ENCODE measurements around the gene RIPPLY3.
"Not testable (repeated sequence)": the region's sequence is repeated elsewhere in the genome, so short reads cannot be mapped to it uniquely, and the experiment has no call there.

Gene RIPPLY3

DNA sequence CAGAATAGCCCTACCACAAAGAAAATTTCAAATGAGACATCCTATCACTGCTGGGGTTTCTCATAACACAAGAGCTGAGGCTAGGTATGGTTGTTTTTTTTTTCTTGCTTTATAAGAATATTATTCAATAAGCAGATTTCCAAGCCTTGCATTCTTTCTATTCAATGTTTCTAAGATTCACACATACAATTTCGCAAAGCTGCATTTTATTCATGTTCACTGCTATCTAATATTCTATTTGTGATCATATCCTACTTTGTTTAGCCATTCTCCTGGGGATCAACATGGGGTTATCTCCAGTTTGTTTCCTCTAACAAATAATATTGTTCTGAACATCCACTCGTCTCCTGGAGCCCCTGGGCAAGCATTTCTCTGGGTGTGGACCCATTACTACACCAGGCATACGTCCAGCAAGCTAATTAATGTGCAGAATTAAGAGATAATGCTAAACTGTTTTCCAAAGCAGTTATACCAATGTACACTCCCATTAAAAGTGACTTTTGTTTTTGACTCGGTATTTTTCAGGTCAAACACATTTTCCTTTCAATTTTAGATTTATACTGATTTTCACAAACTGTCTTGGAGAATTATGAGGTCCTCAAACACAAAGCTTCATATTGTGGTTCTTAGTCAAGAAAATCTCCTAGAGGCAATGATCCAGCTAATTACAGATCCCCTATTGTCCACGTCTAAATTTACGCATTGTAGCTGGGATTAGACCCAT, 24.4 kb upstream of the RIPPLY3 start:
- Histone ChIP-seq H3K4me1 (ENCODE audit: control insufficient read depth, insufficient read depth, low read length, poor library complexity, severe bottlenecking) (peaks cover 4% of the 10 kb centered on the region), H3K36me3 (ENCODE audit: control insufficient read depth, insufficient read depth, low read length) (no peaks in the 10 kb centered on the region), H3K27me3 (replicated peaks; ENCODE audit: control insufficient read depth, insufficient read depth, low read length, poor library complexity, severe bottlenecking) (no peaks in the 10 kb centered on the region), H3K4me3 (ENCODE audit: insufficient read depth, low read depth, low read length, poor library complexity, severe bottlenecking) (no peak overlapping the region), H3K27ac (ENCODE audit: insufficient read depth, low read length, poor library complexity, severe bottlenecking) (no peak overlapping the region), H3K9me3 (ENCODE audit: control insufficient read depth, low read length) (no peaks in the 10 kb centered on the region)
- no peak for DNase-seq

DNA sequence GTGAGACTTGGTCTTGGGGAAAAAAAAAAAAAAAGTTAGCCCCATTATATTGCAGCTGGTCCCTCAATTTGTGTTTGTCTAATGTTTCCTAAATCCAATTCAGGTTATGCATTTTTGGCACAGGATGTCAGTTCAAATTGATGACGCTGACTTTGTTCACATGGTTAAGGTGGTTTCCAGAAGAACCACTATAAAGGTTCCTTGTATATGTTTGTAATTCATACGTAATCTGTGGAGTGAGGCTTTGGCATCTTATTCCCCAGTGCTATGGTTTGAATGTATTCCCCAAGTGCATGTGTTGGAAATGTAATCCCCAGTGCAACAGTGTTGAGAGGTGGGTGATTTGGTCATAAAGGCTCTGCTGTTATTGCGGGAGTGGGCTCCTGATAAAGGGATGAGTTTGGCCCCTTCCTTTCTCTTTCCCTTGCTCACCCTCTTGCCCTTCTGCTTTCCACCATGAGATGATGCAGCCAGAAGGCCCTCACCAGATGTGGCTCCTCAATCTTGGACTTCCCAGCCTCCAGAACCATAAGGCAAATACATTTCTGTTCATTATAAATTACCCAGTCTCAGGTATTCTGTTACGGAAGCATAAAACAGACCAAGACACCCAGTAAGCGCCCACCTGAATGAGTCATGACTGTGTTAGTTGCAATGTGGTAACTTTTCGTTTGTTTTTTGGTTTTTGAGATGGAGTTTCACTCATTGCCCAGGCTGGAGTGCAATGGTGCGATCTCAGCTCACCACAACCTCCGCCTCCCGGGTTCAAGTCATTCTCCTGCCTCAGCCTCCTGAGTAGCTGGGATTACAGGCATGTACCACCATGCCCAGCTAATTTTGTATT, 20.5 kb upstream of the RIPPLY3 start:
- no peak for DNase-seq
- H3K27ac ChIP-seq (ENCODE audit: insufficient read depth, low read length, poor library complexity, severe bottlenecking), result no peak overlapping the region
- H3K9me3 ChIP-seq (ENCODE audit: control insufficient read depth, low read length), result no peaks in the 10 kb centered on the region
- H3K4me3 ChIP-seq (ENCODE audit: insufficient read depth, low read depth, low read length, poor library complexity, severe bottlenecking), result no peak overlapping the region
- H3K36me3 ChIP-seq (ENCODE audit: control insufficient read depth, insufficient read depth, low read length), result no peaks in the 10 kb centered on the region
- H3K27me3 ChIP-seq (replicated peaks; ENCODE audit: control insufficient read depth, insufficient read depth, low read length, poor library complexity, severe bottlenecking), result no peaks in the 10 kb centered on the region
- peaks cover 3% of the 10 kb centered on the region for H3K4me1 ChIP-seq (ENCODE audit: control insufficient read depth, insufficient read depth, low read length, poor library complexity, severe bottlenecking)

DNA sequence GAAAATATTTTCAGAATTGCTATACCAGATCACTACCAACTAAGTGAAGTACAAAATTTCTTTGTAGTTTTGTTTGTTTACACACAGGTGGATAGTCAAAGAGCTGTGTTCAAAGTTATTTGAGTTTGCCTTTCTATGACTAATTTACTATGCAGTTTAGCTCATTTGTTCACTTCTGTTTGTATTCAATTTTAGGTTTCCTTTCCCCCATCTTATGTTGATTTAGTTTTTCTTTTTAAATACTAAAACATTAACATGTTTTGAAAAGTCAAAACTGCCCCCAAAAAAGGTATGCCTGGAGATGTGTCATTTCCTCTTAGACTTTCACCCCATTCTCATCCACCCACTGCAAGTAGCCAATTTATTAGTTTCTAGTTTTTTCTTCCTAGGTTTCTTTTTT, 18.7 kb upstream of the RIPPLY3 start:
- no peaks in the 10 kb centered on the region for H3K36me3 ChIP-seq (ENCODE audit: control insufficient read depth, insufficient read depth, low read length)
- no peak for DNase-seq

DNA sequence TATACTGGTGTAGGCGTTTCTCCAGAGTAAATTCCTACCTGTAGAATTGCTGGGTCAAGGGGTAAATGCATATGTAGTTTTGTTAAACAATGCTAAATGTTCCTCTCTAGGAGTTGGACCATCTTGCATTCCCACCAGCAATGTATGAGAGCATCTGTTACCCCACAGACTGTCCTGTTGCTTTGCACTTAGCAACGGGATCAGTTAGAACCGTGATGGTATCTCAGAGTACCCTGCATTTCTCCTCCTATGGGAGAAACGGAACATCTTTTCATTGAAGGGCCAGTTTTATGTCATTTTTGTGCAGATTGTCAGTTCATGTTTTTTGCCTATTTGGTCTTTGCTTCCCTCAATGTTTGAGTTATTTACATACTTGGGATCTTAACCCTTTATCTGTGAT, 18.0 kb upstream of the RIPPLY3 start:
- Histone ChIP-seq H3K36me3 (ENCODE audit: control insufficient read depth, insufficient read depth, low read length) (no peaks in the 10 kb centered on the region), H3K9me3 (ENCODE audit: control insufficient read depth, low read length) (no peaks in the 10 kb centered on the region)
- DNase-seq, result no peak

More for the DNA sequence above, 18.7 kb upstream of the RIPPLY3 start:
- no peaks in the 10 kb centered on the region for H3K9me3 ChIP-seq (ENCODE audit: control insufficient read depth, low read length)
- H3K4me3 ChIP-seq (ENCODE audit: insufficient read depth, low read depth, low read length, poor library complexity, severe bottlenecking), result no peak overlapping the region
- no peak overlapping the region for H3K27ac ChIP-seq (ENCODE audit: insufficient read depth, low read length, poor library complexity, severe bottlenecking)
- no peaks in the 10 kb centered on the region for H3K27me3 ChIP-seq (replicated peaks; ENCODE audit: control insufficient read depth, insufficient read depth, low read length, poor library complexity, severe bottlenecking)
- H3K4me1 ChIP-seq (ENCODE audit: control insufficient read depth, insufficient read depth, low read length, poor library complexity, severe bottlenecking), result peaks cover 3% of the 10 kb centered on the region

DNA sequence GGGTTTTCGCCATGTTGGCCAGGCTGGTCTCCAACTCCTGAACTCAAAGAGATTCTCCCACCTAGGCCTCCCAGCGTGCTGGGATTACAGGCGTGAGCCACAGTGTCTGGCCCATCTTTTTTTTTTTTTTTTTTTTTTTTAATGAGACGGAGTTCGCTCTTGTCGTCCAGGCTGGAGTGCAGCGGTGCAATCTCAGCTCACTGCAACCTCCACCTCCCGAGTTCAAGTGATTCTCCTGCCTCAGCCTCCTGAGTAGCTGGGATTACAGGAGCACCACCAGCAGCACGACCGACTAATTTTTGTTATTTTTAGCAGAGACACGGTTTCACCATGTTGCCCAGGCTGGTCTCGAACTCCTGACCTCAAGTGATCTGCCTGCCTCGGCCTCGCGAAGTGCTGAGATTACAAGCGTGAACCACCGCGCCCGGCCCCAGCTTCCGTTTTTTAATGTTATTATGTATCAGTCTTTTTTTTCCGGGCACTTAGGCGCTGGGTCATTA, 17.3 kb upstream of the RIPPLY3 start:
- not testable (repeated sequence) for H3K27me3 ChIP-seq (replicated peaks; ENCODE audit: control insufficient read depth, insufficient read depth, low read length, poor library complexity, severe bottlenecking); H3K36me3 ChIP-seq (ENCODE audit: control insufficient read depth, insufficient read depth, low read length); H3K9me3 ChIP-seq (ENCODE audit: control insufficient read depth, low read length); DNase-seq; H3K4me1 ChIP-seq (ENCODE audit: control insufficient read depth, insufficient read depth, low read length, poor library complexity, severe bottlenecking)
- Histone ChIP-seq H3K27ac (ENCODE audit: insufficient read depth, low read length, poor library complexity, severe bottlenecking) (peak overlapping the region; percentile 68), H3K4me3 (ENCODE audit: insufficient read depth, low read depth, low read length, poor library complexity, severe bottlenecking) (peak overlapping the region; percentile 67)

More for the DNA sequence above, 18.0 kb upstream of the RIPPLY3 start:
- Histone ChIP-seq H3K27me3 (replicated peaks; ENCODE audit: control insufficient read depth, insufficient read depth, low read length, poor library complexity, severe bottlenecking) (no peaks in the 10 kb centered on the region), H3K4me1 (ENCODE audit: control insufficient read depth, insufficient read depth, low read length, poor library complexity, severe bottlenecking) (peaks cover 3% of the 10 kb centered on the region), H3K27ac (ENCODE audit: insufficient read depth, low read length, poor library complexity, severe bottlenecking) (no peak overlapping the region), H3K4me3 (ENCODE audit: insufficient read depth, low read depth, low read length, poor library complexity, severe bottlenecking) (no peak overlapping the region)

DNA sequence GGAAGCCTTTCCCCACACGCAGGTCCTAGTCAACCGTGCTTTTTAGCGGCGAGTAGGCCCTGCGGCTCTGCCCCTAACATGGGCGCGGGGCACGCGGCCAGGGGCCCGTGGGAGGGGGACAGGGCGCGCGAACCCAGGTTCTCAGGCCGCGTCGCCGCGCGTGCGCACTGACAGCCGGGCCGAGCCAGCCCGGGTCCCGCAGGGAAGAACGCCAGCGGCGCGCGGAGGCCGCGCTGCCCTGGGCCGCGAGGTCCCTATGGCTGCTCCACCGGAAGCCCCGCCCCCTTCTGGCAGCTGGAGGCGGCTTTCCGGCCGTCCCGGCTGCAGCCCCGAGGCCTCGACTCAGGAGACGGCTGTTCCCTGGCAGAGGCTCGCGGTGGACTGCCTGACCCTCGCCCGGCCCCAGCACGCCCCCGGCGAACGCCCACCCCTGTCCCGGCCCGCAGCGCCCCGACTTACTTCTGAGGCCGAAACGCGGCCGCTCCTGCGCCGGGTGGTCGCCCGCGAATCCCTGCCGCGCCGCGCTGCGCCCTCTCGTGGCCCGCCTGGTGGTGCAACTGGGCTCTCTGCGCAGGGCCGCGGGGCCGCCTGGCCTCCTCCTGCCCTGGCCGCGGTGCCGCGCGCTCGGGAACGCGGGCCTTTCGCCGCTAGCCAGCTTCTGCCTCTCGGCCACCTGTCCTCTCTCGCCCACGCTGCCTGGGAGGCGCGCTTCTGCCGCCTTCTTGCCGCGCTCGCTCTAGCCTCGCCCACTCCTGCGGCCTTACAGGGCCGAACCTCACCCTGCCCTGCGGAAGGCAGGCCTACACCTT, 16.6 kb upstream of the RIPPLY3 start:
- Histone ChIP-seq H3K27ac (ENCODE audit: insufficient read depth, low read length, poor library complexity, severe bottlenecking) (peak overlapping the region; percentile 68), H3K27me3 (replicated peaks; ENCODE audit: control insufficient read depth, insufficient read depth, low read length, poor library complexity, severe bottlenecking) (no peaks in the 10 kb centered on the region), H3K4me3 (ENCODE audit: insufficient read depth, low read depth, low read length, poor library complexity, severe bottlenecking) (peak overlapping the region; percentile 67), H3K4me1 (ENCODE audit: control insufficient read depth, insufficient read depth, low read length, poor library complexity, severe bottlenecking) (peaks cover 3% of the 10 kb centered on the region), H3K9me3 (ENCODE audit: control insufficient read depth, low read length) (no peaks in the 10 kb centered on the region), H3K36me3 (ENCODE audit: control insufficient read depth, insufficient read depth, low read length) (no peaks in the 10 kb centered on the region)
- DNase-seq, result peak; percentile 65 to 81 (median 70)

DNA sequence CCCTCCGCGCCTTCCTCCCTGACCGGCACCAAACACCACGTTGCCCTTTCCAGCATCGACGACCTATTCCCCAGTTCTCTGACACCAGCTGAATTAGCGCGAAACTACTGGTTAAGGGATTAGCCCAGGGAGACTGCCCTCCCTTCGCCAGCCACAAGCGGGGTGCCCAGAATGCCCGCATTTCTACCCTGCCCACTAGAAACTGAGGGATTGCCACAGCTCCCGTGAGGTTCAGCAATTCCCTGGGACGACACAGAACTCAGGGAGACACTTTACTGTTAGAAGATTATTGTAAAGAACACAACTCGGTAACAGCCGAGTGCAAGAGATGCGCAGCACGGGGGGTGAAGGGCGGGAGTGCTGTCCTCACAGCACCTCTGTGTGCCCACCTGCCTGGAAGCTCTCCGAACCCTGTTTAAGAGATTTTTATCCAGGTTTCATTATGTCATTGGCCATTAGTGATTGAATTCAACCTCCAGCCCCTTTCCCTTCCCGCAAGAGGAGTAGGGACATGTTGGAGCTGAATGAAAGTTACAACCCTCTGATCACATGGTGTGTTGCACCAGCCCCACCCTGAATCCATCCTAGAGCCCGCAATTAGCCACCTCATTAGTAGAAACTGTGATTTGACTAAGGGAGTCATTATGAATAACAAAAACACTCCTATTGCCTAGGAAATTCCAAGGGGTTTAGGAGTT, 15.8 kb upstream of the RIPPLY3 start:
- Histone ChIP-seq H3K9me3 (ENCODE audit: control insufficient read depth, low read length) (no peaks in the 10 kb centered on the region), H3K27me3 (replicated peaks; ENCODE audit: control insufficient read depth, insufficient read depth, low read length, poor library complexity, severe bottlenecking) (no peaks in the 10 kb centered on the region), H3K36me3 (ENCODE audit: control insufficient read depth, insufficient read depth, low read length) (no peaks in the 10 kb centered on the region), H3K4me1 (ENCODE audit: control insufficient read depth, insufficient read depth, low read length, poor library complexity, severe bottlenecking) (peaks cover 3% of the 10 kb centered on the region), H3K27ac (ENCODE audit: insufficient read depth, low read length, poor library complexity, severe bottlenecking) (peak overlapping the region; percentile 9), H3K4me3 (ENCODE audit: insufficient read depth, low read depth, low read length, poor library complexity, severe bottlenecking) (peak overlapping the region; percentile 67)
- DNase-seq, result no peak

DNA sequence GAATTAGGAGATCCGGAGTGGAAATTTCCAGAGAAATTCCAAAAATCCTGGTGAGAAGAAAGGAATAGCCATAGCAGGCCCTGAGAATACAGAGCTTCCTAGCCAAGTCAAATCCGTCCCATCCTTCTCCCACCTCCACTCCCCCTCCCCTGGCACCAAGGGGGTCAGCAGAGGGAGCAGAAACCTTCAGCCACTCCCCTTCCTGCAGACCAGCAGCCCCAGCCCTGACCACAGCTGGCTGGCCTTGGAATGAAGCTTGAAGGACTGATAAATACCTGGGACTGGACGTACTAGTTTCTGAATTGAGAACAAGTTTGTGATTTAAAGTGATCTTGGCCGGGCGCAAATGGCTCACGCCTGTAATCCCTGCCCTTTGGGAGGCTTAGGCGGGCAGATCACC, 13.8 kb upstream of the RIPPLY3 start:
- no peaks in the 10 kb centered on the region for H3K9me3 ChIP-seq (ENCODE audit: control insufficient read depth, low read length)
- no peak for DNase-seq
- no peaks in the 10 kb centered on the region for H3K36me3 ChIP-seq (ENCODE audit: control insufficient read depth, insufficient read depth, low read length)
- H3K27me3 ChIP-seq (replicated peaks; ENCODE audit: control insufficient read depth, insufficient read depth, low read length, poor library complexity, severe bottlenecking), result no peaks in the 10 kb centered on the region
- H3K4me3 ChIP-seq (ENCODE audit: insufficient read depth, low read depth, low read length, poor library complexity, severe bottlenecking), result no peak overlapping the region
- H3K27ac ChIP-seq (ENCODE audit: insufficient read depth, low read length, poor library complexity, severe bottlenecking), result no peak overlapping the region
- peaks cover 3% of the 10 kb centered on the region for H3K4me1 ChIP-seq (ENCODE audit: control insufficient read depth, insufficient read depth, low read length, poor library complexity, severe bottlenecking)

DNA sequence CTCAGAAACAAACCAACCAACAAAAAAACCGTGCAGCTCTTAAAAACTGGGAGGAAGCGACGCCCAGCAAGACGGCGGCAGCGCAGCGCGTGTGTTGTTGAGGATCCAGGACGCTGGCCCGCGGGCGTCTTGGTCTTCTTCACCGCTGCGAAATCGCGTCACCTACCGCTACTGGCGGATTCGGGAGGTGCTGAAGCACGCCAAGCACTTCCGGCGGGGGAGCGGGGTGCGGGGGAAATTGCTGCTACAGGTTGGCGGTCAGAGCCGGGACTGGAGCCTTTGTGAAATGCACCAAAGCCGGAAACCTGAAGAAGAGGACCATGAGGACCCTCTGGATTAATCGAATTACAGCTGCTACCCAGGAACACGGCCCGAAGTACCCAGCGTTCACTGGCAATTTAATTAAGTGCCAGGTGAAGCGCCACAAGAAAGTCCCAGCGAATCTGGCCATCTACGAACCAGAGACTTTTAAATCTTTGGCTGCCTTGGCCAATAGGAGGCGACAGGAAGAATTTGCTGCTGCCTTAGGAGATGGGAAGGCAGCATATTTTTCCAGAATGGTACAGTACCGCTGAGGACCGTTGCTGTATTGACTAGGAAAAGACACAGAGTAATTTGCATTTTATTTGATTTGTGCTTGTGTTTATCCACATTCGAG, 11.9 kb upstream of the RIPPLY3 start:
- Histone ChIP-seq H3K36me3 (ENCODE audit: control insufficient read depth, insufficient read depth, low read length) (no peaks in the 10 kb centered on the region), H3K9me3 (ENCODE audit: control insufficient read depth, low read length) (no peaks in the 10 kb centered on the region), H3K4me3 (ENCODE audit: insufficient read depth, low read depth, low read length, poor library complexity, severe bottlenecking) (no peak overlapping the region), H3K27ac (ENCODE audit: insufficient read depth, low read length, poor library complexity, severe bottlenecking) (no peak overlapping the region), H3K4me1 (ENCODE audit: control insufficient read depth, insufficient read depth, low read length, poor library complexity, severe bottlenecking) (peaks cover 2% of the 10 kb centered on the region), H3K27me3 (replicated peaks; ENCODE audit: control insufficient read depth, insufficient read depth, low read length, poor library complexity, severe bottlenecking) (no peaks in the 10 kb centered on the region)
- DNase-seq, result no peak

All from effector memory CD4-positive, alpha-beta T cell (primary cell).